Keratinocyte (primary cell): Measurements from ENCODE around the gene ARRDC3. TPM values are rescaled to one million over a fixed set of nuclear protein-coding genes. Genes with fewer than 3 reads are reported as not detected.

ENCODE experiments used
- DNase-seq: peaks from one replicate; pipeline ENCODE4 v3.0.0-alpha.2; 2011; ENCODE audit warnings: low read depth, missing footprints, low spot score
- FAIRE-seq: peaks from 2 replicates; lab custom pipeline; 2011; peaks lifted over from hg19 to GRCh38; lab: Jason Lieb, UNC
- H2AFZ ChIP-seq: 2 replicates; pipeline ENCODE4 v1.6.0; 2012; ENCODE audit warnings: low read length, control low read depth, inconsistent platforms; ENCODE audit not compliant: control insufficient read depth
- H3K27ac ChIP-seq: 2 replicates; pipeline ENCODE4 v1.5.1; 2011; ENCODE audit warnings: low read length; ENCODE audit not compliant: control insufficient read depth, insufficient read depth
- H3K27me3 ChIP-seq: 3 replicates; pipeline ENCODE4 v1.6.0; 2011; ENCODE audit warnings: low read length; ENCODE audit not compliant: control insufficient read depth, insufficient read depth; ENCODE audit errors: extremely low read depth
- H3K36me3 ChIP-seq, 2 experiments: 2 replicates in 1 of 2; 3 replicates in 1 of 2; pipeline ENCODE4 v1.5.1; 2011; ENCODE audit warnings: low read length in 2 of 2, mild to moderate bottlenecking in 1 of 2; ENCODE audit not compliant: control insufficient read depth in 2 of 2, insufficient read depth in 2 of 2; ENCODE audit errors: extremely low read depth in 1 of 2
- H3K4me1 ChIP-seq: 3 replicates; pipeline ENCODE4 v1.5.1; 2011; ENCODE audit warnings: low read length; ENCODE audit not compliant: control insufficient read depth, insufficient read depth; ENCODE audit errors: extremely low read depth
- H3K4me2 ChIP-seq: 3 replicates; pipeline ENCODE4 v1.6.0; 2011; ENCODE audit warnings: low read depth, low read length; ENCODE audit not compliant: control insufficient read depth, insufficient read depth; ENCODE audit errors: extremely low read depth
- H3K4me3 ChIP-seq, 3 experiments: fragments of 200-600 bp in 1 of 3; sonication (generic) in 1 of 3; 2 replicates in 2 of 3; 3 replicates in 1 of 3; pipeline ENCODE4 v1.5.1; 2011 to 2016; ENCODE audit warnings: low read length in 3 of 3, mild to moderate bottlenecking in 3 of 3, control low read depth in 2 of 3, inconsistent platforms in 1 of 3, low read depth in 1 of 3, mixed read lengths in 1 of 3, mixed run types in 1 of 3, moderate library complexity in 1 of 3; ENCODE audit not compliant: control insufficient read depth in 2 of 3, insufficient read depth in 2 of 3; ENCODE audit errors: extremely low read depth in 1 of 3
- H3K79me2 ChIP-seq: 2 replicates; pipeline ENCODE4 v1.6.0; 2012; ENCODE audit warnings: low read length; ENCODE audit not compliant: control insufficient read depth, insufficient read depth
- H3K9ac ChIP-seq: 3 replicates; pipeline ENCODE4 v1.6.0; 2011; ENCODE audit warnings: low read length; ENCODE audit not compliant: control insufficient read depth, insufficient read depth; ENCODE audit errors: extremely low read depth
- H3K9me1 ChIP-seq: 3 replicates; pipeline ENCODE4 v1.6.0; 2011; ENCODE audit warnings: low read length; ENCODE audit not compliant: control insufficient read depth, insufficient read depth; ENCODE audit errors: extremely low read depth
- H3K9me3 ChIP-seq: 2 replicates; pipeline ENCODE4 v1.5.1; 2012; ENCODE audit warnings: low read depth, low read length; ENCODE audit not compliant: control insufficient read depth
- H4K20me1 ChIP-seq: 3 replicates; pipeline ENCODE4 v1.6.0; 2011; ENCODE audit warnings: low read length; ENCODE audit not compliant: control insufficient read depth, insufficient read depth; ENCODE audit errors: extremely low read depth
- EZH2 ChIP-seq: IDR thresholded peaks from one replicate; pipeline ENCODE4 v1.6.1; 2012; ENCODE audit warnings: inconsistent platforms, mild to moderate bottlenecking, low read length, moderate library complexity
- dilution Hi-C: fragments of 300-500 bp; cut with MboI; formaldehyde crosslinking; loops from one replicate; pipeline ENCODE4 v1.7.0; 2020; ENCODE audit warnings: low sequenced_read_pairs; ENCODE audit not compliant: extremely low pct_ligation_motif_present
- polyA plus RNA-seq, 5 experiments: library from polyadenylated mRNA; depleted of rRNA in 3 of 5; stranded (reverse) in 3 of 5; stranded (forward) in 1 of 5; unstranded in 1 of 5; fragments of >200 nt; gene quantifications; 1 replicate in 1 of 5; 2 replicates in 3 of 5; 3 replicates in 1 of 5; pipeline versions ENCODE4 v1.2.1 to v1.2.3, GENCODE V29; 2011 to 2012; ENCODE audit warnings: missing spikeins in 2 of 5, low read depth in 1 of 5, low replicate concordance in 1 of 5
- TF ChIP-seq, protein P1 (sequence below), 3 experiments: IDR thresholded peaks in 1 of 3; conservative IDR thresholded peaks in 1 of 3; optimal IDR thresholded peaks in 1 of 3; 2 replicates in 2 of 3; 3 replicates in 1 of 3; pipeline versions ENCODE3 to v1.5.1; 2011; ENCODE audit warnings: low read length in 3 of 3, mild to moderate bottlenecking in 3 of 3, moderate library complexity in 2 of 3, control low read depth in 1 of 3, inconsistent platforms in 1 of 3; ENCODE audit not compliant: insufficient read depth in 2 of 3; ENCODE audit errors: extremely low read depth in 1 of 3

The ARRDC3 gene
- polyA plus RNA-seq, 1 donor (not counting 4 experiments of a cell fraction or from before 2014, with no cell fraction given), result 8.9 TPM

DNA sequence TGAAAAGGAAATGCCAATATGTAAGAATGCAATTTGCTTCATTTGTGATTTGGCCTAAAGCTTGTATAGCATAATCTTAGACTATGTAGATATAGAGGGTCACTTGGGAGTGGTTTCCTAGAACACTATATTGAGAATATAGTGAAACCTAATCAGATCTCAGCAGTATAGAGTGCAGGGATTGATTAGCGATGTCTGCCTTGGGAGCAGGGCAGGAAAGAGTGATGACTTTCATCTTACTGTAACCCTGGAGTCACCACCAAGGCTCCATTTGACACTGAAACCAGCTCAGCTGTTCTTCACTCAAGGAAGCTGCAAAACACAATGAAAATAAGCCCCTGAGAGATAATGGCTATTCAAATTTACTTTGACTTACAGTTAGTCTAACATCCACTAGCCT is 26.2 kb upstream of the ARRDC3 start:
- dilution Hi-C loops, result no loop called here
- H3K9ac ChIP-seq, result no peak overlapping the region
- no peak overlapping the region for H3K4me3 ChIP-seq
- no peaks in the 10 kb centered on the region for H3K79me2 ChIP-seq
- DNase-seq, result no peak
- H3K36me3 ChIP-seq, result no peaks in the 10 kb centered on the region
- H3K9me3 ChIP-seq, result no peaks in the 10 kb centered on the region
- H2AFZ ChIP-seq, result no peak overlapping the region
- no peak for FAIRE-seq
- H3K4me2 ChIP-seq, result no peak overlapping the region
- TF ChIP-seq EZH2, result no peak
- TF ChIP-seq, protein P1, sequence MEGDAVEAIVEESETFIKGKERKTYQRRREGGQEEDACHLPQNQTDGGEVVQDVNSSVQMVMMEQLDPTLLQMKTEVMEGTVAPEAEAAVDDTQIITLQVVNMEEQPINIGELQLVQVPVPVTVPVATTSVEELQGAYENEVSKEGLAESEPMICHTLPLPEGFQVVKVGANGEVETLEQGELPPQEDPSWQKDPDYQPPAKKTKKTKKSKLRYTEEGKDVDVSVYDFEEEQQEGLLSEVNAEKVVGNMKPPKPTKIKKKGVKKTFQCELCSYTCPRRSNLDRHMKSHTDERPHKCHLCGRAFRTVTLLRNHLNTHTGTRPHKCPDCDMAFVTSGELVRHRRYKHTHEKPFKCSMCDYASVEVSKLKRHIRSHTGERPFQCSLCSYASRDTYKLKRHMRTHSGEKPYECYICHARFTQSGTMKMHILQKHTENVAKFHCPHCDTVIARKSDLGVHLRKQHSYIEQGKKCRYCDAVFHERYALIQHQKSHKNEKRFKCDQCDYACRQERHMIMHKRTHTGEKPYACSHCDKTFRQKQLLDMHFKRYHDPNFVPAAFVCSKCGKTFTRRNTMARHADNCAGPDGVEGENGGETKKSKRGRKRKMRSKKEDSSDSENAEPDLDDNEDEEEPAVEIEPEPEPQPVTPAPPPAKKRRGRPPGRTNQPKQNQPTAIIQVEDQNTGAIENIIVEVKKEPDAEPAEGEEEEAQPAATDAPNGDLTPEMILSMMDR (optimal IDR thresholded peaks at IDR 0.05 in 1 of 3, IDR thresholded peaks at IDR 0.05 in 1 of 3, conservative IDR thresholded peaks at IDR 0.05 in 1 of 3; ENCODE audit: extremely low read depth in 1 of 3, insufficient read depth in 2 of 3, low read length in 3 of 3), result no peak
- no peaks in the 10 kb centered on the region for H3K27me3 ChIP-seq
- no peaks in the 10 kb centered on the region for H3K9me1 ChIP-seq
- no peak overlapping the region for H3K27ac ChIP-seq
- H4K20me1 ChIP-seq, result no peaks in the 10 kb centered on the region
- no peaks in the 10 kb centered on the region for H3K4me1 ChIP-seq

DNA sequence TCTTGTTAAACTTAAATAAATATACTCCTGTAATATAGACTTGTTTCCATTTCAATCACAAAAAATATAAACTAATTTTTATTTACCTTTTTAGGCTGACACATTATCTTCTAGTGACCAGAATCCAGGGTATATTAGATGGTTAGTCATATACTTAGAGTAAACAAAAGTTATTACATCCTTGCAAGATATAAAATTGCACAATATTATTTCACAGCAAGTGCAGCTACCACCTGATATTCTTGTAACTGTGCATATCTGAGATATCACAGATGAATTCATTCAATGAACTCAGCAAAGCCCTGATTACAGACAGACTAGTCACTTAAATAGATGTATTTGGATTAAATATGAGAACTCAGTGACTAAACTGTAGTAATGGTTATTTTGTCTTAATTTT is 25.6 kb upstream of the ARRDC3 start:
- Histone ChIP-seq H4K20me1 (no peaks in the 10 kb centered on the region), H3K27ac (no peak overlapping the region), H3K9me1 (no peaks in the 10 kb centered on the region), H3K9ac (no peak overlapping the region), H3K36me3 (no peaks in the 10 kb centered on the region), H3K79me2 (no peaks in the 10 kb centered on the region), H3K9me3 (no peaks in the 10 kb centered on the region), H3K27me3 (no peaks in the 10 kb centered on the region), H3K4me3 (no peak overlapping the region), H2AFZ (no peak overlapping the region), H3K4me1 (no peaks in the 10 kb centered on the region), H3K4me2 (no peak overlapping the region)
- no peak for TF ChIP-seq EZH2
- DNase-seq, result no peak
- no peak for FAIRE-seq
- dilution Hi-C loops, result no loop called here

DNA sequence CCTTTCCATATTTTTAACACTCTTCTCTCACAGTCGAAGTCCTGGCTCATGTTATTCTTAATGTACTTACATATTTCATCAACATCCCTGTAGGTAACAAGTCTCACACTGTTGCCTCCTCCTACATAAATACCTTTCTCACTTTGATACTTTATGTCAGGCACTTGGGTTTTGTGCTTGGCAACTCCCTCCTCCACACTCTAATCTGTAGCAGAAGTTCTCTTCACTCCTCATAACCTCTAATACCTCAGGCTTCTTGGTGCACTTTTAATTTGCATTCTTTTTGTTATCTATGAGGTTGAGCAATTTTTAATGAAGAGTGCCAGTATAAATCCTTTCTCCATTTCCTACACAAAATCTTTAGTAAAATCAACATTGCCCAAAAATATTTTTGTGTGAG is 24.1 kb upstream of the ARRDC3 start:
- H4K20me1 ChIP-seq, result no peaks in the 10 kb centered on the region
- FAIRE-seq, result no peak
- no peaks in the 10 kb centered on the region for H3K79me2 ChIP-seq
- H3K4me1 ChIP-seq, result no peaks in the 10 kb centered on the region
- no peak overlapping the region for H2AFZ ChIP-seq
- DNase-seq, result no peak
- no peaks in the 10 kb centered on the region for H3K36me3 ChIP-seq
- TF ChIP-seq EZH2, result no peak
- TF ChIP-seq, protein P1 (optimal IDR thresholded peaks at IDR 0.05 in 1 of 3, IDR thresholded peaks at IDR 0.05 in 1 of 3, conservative IDR thresholded peaks at IDR 0.05 in 1 of 3; ENCODE audit: extremely low read depth in 1 of 3, insufficient read depth in 2 of 3, low read length in 3 of 3), result no peak
- dilution Hi-C loops, result no loop called here
- H3K27ac ChIP-seq, result no peak overlapping the region
- no peak overlapping the region for H3K4me2 ChIP-seq
- no peaks in the 10 kb centered on the region for H3K9me3 ChIP-seq
- no peak overlapping the region for H3K9ac ChIP-seq
- no peaks in the 10 kb centered on the region for H3K27me3 ChIP-seq
- H3K4me3 ChIP-seq, result no peak overlapping the region
- H3K9me1 ChIP-seq, result no peaks in the 10 kb centered on the region
